T-helper 2 cell treated with Interferon-gamma antibody and Interleukin-4, amounts not matched to agents 5 μg/mL and 100 μg/mL, for 36 hours (primary cell): Measurements from ENCODE around the gene SLC25A31.

Experiments
- DNase-seq: peaks from one replicate; pipeline ENCODE4 v3.0.0; 2021; ENCODE audit warnings: low spot score
- H3K27ac Mint-ChIP-seq: one replicate; pipeline ENCODE4 v1.8.0; 2021; ENCODE audit warnings: mild to moderate bottlenecking, mixed read lengths
- H3K27me3 Mint-ChIP-seq: one replicate; pipeline ENCODE4 v1.8.0; 2021; ENCODE audit warnings: low read depth, mixed read lengths
- H3K36me3 Mint-ChIP-seq: one replicate; pipeline ENCODE4 v1.8.0; 2021; ENCODE audit warnings: low read depth, mixed read lengths
- H3K4me1 Mint-ChIP-seq: one replicate; pipeline ENCODE4 v1.8.0; 2021; ENCODE audit warnings: low read depth, mixed read lengths
- H3K4me3 Mint-ChIP-seq: one replicate; pipeline ENCODE4 v1.8.0; 2022; ENCODE audit warnings: mild to moderate bottlenecking, moderate library complexity, mixed read lengths
- H3K9me3 Mint-ChIP-seq: one replicate; pipeline ENCODE4 v1.8.0; 2021; ENCODE audit warnings: mixed read lengths

SLC25A31 gene

GRCh38 chr4:127730142-127730913 is at the start of gene SLC25A31:
TSS of gene SLC25A31 (plus strand) at chr4:127730400. CDS start at chr4:127730546, 146 bp downstream.
- H3K4me1 Mint-ChIP-seq: no peaks in the 10 kb centered on the region
- DNase-seq: no peak
- no peaks in the 10 kb centered on the region for H3K36me3 Mint-ChIP-seq
- no peak within 1 kb of the TSS for H3K27ac Mint-ChIP-seq
- no peaks in the 10 kb centered on the region for H3K27me3 Mint-ChIP-seq
- no peaks in the 10 kb centered on the region for H3K9me3 Mint-ChIP-seq
- no peak within 1 kb of the TSS for H3K4me3 Mint-ChIP-seq

GRCh38 chr4:127685292-127685691 is 44.9 kb upstream of the SLC25A31 start:
- Mint-ChIP-seq H3K27me3 (no peaks in the 10 kb centered on the region), H3K4me1 (no peaks in the 10 kb centered on the region), H3K4me3 (no peak overlapping the region), H3K27ac (no peak overlapping the region), H3K36me3 (no peaks in the 10 kb centered on the region), H3K9me3 (no peaks in the 10 kb centered on the region)
- no peak for DNase-seq

GRCh38 chr4:127686658-127687057 is 43.5 kb upstream of the SLC25A31 start:
- Mint-ChIP-seq H3K36me3 (no peaks in the 10 kb centered on the region), H3K27me3 (no peaks in the 10 kb centered on the region), H3K4me1 (no peaks in the 10 kb centered on the region), H3K9me3 (no peaks in the 10 kb centered on the region), H3K4me3 (no peak overlapping the region), H3K27ac (no peak overlapping the region)
- no peak for DNase-seq

DNA sequence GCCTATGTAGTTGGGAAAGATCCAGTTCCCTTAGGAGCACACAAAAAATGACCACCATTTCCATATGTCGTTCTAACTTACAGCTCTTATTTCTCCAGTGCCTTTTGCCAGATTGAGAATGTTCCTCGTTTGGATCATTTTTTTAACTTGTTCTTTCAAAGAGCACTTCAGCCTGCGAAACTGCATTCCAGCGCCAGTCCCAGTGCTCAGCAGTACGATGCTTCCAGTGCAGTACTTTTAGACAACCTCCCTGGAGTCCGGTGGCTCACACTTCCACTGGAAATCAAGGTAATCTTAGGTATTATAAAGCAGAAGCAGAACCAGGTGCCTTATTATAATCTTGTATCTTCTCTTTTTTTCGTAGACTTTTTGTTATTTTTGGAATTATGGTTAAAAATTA is 42.6 kb upstream of the SLC25A31 start:
- Mint-ChIP-seq H3K9me3 (no peaks in the 10 kb centered on the region), H3K36me3 (no peaks in the 10 kb centered on the region), H3K4me1 (no peaks in the 10 kb centered on the region), H3K27me3 (no peaks in the 10 kb centered on the region), H3K4me3 (no peak overlapping the region), H3K27ac (no peak overlapping the region)
- no peak for DNase-seq

- H3K27me3 Mint-ChIP-seq: peaks cover 2% of the 10 kb centered on the region
- no peaks in the 10 kb centered on the region for H3K4me1 Mint-ChIP-seq
- no peak overlapping the region for H3K27ac Mint-ChIP-seq
- H3K36me3 Mint-ChIP-seq: no peaks in the 10 kb centered on the region
- DNase-seq: no peak
- no peak overlapping the region for H3K4me3 Mint-ChIP-seq
- H3K9me3 Mint-ChIP-seq: no peaks in the 10 kb centered on the region
Observed at GRCh38 chr4:127698789-127699200, 31.4 kb upstream of the SLC25A31 start.

GRCh38 chr4:127708985-127709384 is 21.2 kb upstream of the SLC25A31 start:
- no peaks in the 10 kb centered on the region for H3K9me3 Mint-ChIP-seq
- H3K36me3 Mint-ChIP-seq: no peaks in the 10 kb centered on the region
- H3K27ac Mint-ChIP-seq: no peak overlapping the region
- H3K4me3 Mint-ChIP-seq: no peak overlapping the region
- H3K4me1 Mint-ChIP-seq: no peaks in the 10 kb centered on the region
- no peaks in the 10 kb centered on the region for H3K27me3 Mint-ChIP-seq
- no peak for DNase-seq

DNA sequence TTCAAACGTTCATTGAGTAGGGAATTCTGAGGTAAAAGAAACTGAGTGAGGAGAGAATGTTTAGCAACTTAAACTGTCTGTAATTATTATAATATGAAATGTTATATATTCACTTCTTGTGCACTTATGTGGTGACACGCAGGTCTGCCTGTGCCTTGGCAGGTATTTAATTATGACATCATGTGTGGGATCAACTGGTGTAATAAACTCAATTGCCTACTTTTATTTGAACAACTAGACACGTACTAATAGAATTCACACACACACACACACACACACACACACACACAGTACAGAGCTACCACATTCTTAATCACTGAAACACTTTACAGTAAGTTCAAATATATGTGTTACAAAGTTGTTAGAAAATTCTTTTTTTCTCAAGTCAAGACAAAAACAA is 20.7 kb upstream of the SLC25A31 start:
- DNase-seq: no peak
- no peaks in the 10 kb centered on the region for H3K27me3 Mint-ChIP-seq

GRCh38 chr4:127731406-127731805 is 1.2 kb downstream of the SLC25A31 start:
- Mint-ChIP-seq H3K36me3 (no peaks in the 10 kb centered on the region), H3K9me3 (no peaks in the 10 kb centered on the region), H3K27ac (no peak overlapping the region), H3K4me3 (no peak overlapping the region), H3K4me1 (no peaks in the 10 kb centered on the region), H3K27me3 (no peaks in the 10 kb centered on the region)
- no peak for DNase-seq

More for the DNA sequence above, 20.7 kb upstream of the SLC25A31 start:
- Mint-ChIP-seq H3K9me3 (no peaks in the 10 kb centered on the region), H3K36me3 (no peaks in the 10 kb centered on the region), H3K4me3 (no peak overlapping the region), H3K4me1 (no peaks in the 10 kb centered on the region), H3K27ac (no peak overlapping the region)

GRCh38 chr4:127732623-127733328 is 2.6 kb downstream of the SLC25A31 start:
- no peaks in the 10 kb centered on the region for H3K36me3 Mint-ChIP-seq
- H3K27me3 Mint-ChIP-seq: no peaks in the 10 kb centered on the region
- H3K9me3 Mint-ChIP-seq: no peaks in the 10 kb centered on the region
- no peak overlapping the region for H3K4me3 Mint-ChIP-seq
- H3K4me1 Mint-ChIP-seq: no peaks in the 10 kb centered on the region
- DNase-seq: no peak
- H3K27ac Mint-ChIP-seq: no peak overlapping the region

- no peaks in the 10 kb centered on the region for H3K36me3 Mint-ChIP-seq
- no peaks in the 10 kb centered on the region for H3K27me3 Mint-ChIP-seq
- H3K4me3 Mint-ChIP-seq: no peak overlapping the region
- no peak overlapping the region for H3K27ac Mint-ChIP-seq
- H3K4me1 Mint-ChIP-seq: no peaks in the 10 kb centered on the region
- no peaks in the 10 kb centered on the region for H3K9me3 Mint-ChIP-seq
- DNase-seq: no peak
Observed at GRCh38 chr4:127734976-127735375, 4.8 kb downstream of the SLC25A31 start.

DNA sequence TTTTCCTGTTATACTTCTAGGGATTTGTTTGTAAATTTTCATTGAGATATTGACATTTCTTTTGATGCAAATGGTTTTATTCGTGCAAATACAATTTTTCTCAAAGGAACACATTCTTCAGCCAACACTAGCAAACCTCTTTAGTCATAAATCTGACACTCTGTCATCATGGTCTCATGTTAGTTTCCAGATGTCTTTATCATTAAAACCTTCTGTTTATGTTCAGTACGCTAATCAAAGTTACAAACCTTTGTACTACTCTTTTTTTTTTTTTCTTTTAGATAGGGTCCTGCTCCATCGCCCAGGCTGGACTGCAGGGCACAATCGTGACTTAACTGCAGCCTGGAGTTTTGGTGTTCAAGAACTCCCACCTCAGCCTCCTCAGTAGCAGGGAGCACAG is 7.1 kb downstream of the SLC25A31 start:
- no peak for DNase-seq
- Mint-ChIP-seq H3K9me3 (no peaks in the 10 kb centered on the region), H3K27ac (no peak overlapping the region), H3K36me3 (no peaks in the 10 kb centered on the region), H3K27me3 (no peaks in the 10 kb centered on the region), H3K4me3 (no peak overlapping the region), H3K4me1 (no peaks in the 10 kb centered on the region)

GRCh38 chr4:127741247-127741646 is 11.0 kb downstream of the SLC25A31 start:
- Mint-ChIP-seq H3K9me3 (no peaks in the 10 kb centered on the region), H3K27ac (no peak overlapping the region), H3K36me3 (no peaks in the 10 kb centered on the region), H3K4me3 (no peak overlapping the region), H3K27me3 (no peaks in the 10 kb centered on the region), H3K4me1 (no peaks in the 10 kb centered on the region)
- no peak for DNase-seq

GRCh38 chr4:127747883-127748282 is 17.7 kb downstream of the SLC25A31 start:
- no peak overlapping the region for H3K27ac Mint-ChIP-seq
- no peaks in the 10 kb centered on the region for H3K4me1 Mint-ChIP-seq
- DNase-seq: no peak
- H3K36me3 Mint-ChIP-seq: no peaks in the 10 kb centered on the region
- H3K27me3 Mint-ChIP-seq: no peaks in the 10 kb centered on the region
- peaks cover 13% of the 10 kb centered on the region for H3K9me3 Mint-ChIP-seq
- H3K4me3 Mint-ChIP-seq: no peak overlapping the region

DNA sequence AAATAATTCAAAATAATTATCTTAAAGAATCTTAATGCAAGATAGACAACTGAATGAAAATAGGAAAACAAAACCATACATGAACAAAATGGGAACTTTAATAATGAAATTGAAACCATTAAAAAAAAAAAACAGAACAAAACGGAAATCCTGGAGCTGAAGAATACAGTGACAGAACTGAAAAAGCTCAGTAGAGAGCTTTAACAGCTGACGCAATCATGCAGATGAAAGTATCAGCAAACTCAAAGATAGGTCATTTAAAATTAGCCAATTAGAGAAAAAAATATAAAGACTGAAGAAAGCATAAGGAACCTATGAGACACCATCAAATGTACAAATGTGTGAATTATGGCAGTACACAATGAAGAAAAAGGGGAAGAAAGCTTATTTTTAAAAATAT is 18.8 kb downstream of the SLC25A31 start:
- no peaks in the 10 kb centered on the region for H3K27me3 Mint-ChIP-seq
- H3K4me3 Mint-ChIP-seq: no peak overlapping the region
- peaks cover 13% of the 10 kb centered on the region for H3K9me3 Mint-ChIP-seq
- DNase-seq: no peak
- H3K27ac Mint-ChIP-seq: no peak overlapping the region
- no peaks in the 10 kb centered on the region for H3K4me1 Mint-ChIP-seq
- H3K36me3 Mint-ChIP-seq: no peaks in the 10 kb centered on the region
